ENCODE results near the gene POLR3G. TPM values are rescaled to one million over a fixed set of nuclear protein-coding genes. Genes with fewer than 3 reads are reported as not detected.

POLR3G gene
- total and polyA plus RNA-seq, 2 of the 13 experiments (the other 11 are each of a cell fraction or from before 2014, with no cell fraction given): 1.2 to 7.3 TPM

DNA sequence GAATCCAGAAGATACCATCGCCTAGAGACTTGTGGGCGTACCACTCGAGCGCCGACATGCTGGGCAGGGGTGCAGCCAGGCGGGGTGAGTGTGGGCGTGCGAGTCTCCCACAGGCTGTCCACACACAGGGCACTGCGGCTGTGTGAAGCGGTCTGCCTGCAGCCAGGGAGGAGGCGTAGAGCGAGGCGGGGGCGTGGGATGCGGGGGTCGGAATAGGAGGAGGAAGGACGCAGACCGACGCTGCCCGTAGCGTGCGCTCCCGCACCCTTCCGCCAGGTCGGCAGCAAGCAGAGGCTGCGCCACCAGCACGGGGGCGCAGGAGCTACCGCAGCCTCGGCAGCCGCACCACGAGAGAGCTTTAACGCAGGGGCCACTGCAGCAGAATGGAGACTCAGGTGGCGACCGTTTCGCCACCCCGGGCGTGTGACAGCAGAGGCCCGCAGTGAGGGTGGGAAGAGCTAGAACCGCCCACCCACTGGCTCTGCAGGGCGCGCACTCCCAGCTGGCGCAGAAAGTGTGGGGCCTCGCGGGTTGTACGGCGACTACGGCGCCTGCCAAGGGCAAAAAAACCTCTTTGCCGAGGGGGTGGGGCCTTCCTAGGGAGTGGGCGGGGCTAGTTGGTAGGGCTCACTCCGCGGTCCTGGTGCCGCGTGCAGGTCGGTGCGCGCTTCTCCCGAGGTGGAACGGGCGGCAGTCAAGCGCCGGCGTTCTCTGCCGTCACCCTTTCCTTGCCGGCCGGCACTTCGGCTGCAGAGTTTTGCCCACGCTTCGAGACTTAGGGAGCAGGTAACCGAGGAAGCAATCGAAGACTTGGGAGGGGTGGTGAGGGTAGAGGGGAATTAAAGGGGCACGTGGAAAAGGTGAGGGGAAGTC, at the start of gene POLR3G, which contains the start of gene MBLAC2 (continued):
- TF ChIP-seq RBM39 (IDR thresholded peaks at IDR 0.05; ENCODE audit: low read depth, low read length, poor library complexity, severe bottlenecking) (peak; percentile 59), TMF1 (CRISPR knock-in tag; IDR thresholded peaks at IDR 0.05; ENCODE audit: low read depth) (no peak), TARDBP (CRISPR knock-in tag; IDR thresholded peaks at IDR 0.05) (peak; percentile 90), SP4 (CRISPR knock-in tag; IDR thresholded peaks at IDR 0.05) (peak; percentile 89), ZBTB37 (CRISPR knock-in tag; IDR thresholded peaks at IDR 0.05) (peak; percentile 87), ZBTB38 (CRISPR knock-in tag; IDR thresholded peaks at IDR 0.05) (peak; percentile 25; the same call in 1 of the 2 replicates), CBX1 (IDR thresholded peaks at IDR 0.05; ENCODE audit: low read depth) (peak; percentile 54), GZF1 (CRISPR knock-in tag; IDR thresholded peaks at IDR 0.05) (peak; percentile 66), ZHX2 (IDR thresholded peaks at IDR 0.05; ENCODE audit: low read depth) (no peak), ZHX2 (CRISPR knock-in tag; IDR thresholded peaks at IDR 0.05; ENCODE audit: borderline replicate concordance) (no peak; the same call in 1 of the 2 replicates), THAP11 (CRISPR knock-in tag; IDR thresholded peaks at IDR 0.05) (peak; percentile 88), ZNF530 (CRISPR knock-in tag; IDR thresholded peaks at IDR 0.05; ENCODE audit: low read depth) (no peak), TBX2 (CRISPR knock-in tag; IDR thresholded peaks at IDR 0.05; ENCODE audit: borderline replicate concordance) (peak; percentile 88), ZNF619 (CRISPR knock-in tag; IDR thresholded peaks at IDR 0.05) (no peak), MTF2 (CRISPR knock-in tag; IDR thresholded peaks at IDR 0.05; ENCODE audit: borderline replicate concordance) (peak; percentile 79), MED8 (CRISPR knock-in tag; IDR thresholded peaks at IDR 0.05; ENCODE audit: insufficient replicate concordance) (peak; percentile 98), PLRG1 (conservative IDR thresholded peaks at IDR 0.05) (no peak), ZNF225 (CRISPR knock-in tag; IDR thresholded peaks at IDR 0.05) (no peak), ZFP36 (IDR thresholded peaks at IDR 0.05; ENCODE audit: borderline replicate concordance, low read depth, low read length, partially characterized antibody) (no peak), MXI1 (IDR thresholded peaks at IDR 0.05; ENCODE audit: borderline replicate concordance, low read depth, low read length) (peak; percentile 25; the same call in 1 of the 3 replicates), NFRKB (IDR thresholded peaks at IDR 0.05) (no peak)

Data from HepG2 (cell line).